GM12875 (cell line): ENCODE measurements around the gene FCMR.
"Not testable (repeated sequence)": the region's sequence is repeated elsewhere in the genome, so short reads cannot be mapped to it uniquely, and the experiment has no call there.

Source experiments
- H3K4me3 ChIP-seq: one replicate; pipeline ENCODE4 v1.5.1; 2011; ENCODE audit warnings: low read depth, low read length, control low read depth
- CTCF ChIP-seq: IDR thresholded peaks from 2 replicates; pipeline ENCODE4 v1.5.1; 2011; ENCODE audit warnings: low read depth, mild to moderate bottlenecking, control low read depth, inconsistent platforms, low read length, moderate library complexity, borderline replicate concordance; ENCODE audit not compliant: insufficient read depth

Gene FCMR

GRCh38 chr1:206863266-206863665 lies 58.5 kb downstream of the FCMR start:
- no peak overlapping the region for H3K4me3 ChIP-seq
- no peak for TF ChIP-seq CTCF

- TF ChIP-seq CTCF: no peak
- no peak overlapping the region for H3K4me3 ChIP-seq
Measured at GRCh38 chr1:206860165-206860564, 61.6 kb downstream of the FCMR start.

GRCh38 chr1:206859082-206859521 lies 62.6 kb downstream of the FCMR start:
- TF ChIP-seq CTCF: no peak
- H3K4me3 ChIP-seq: no peak overlapping the region

GRCh38 chr1:206856674-206857464 lies 64.9 kb downstream of the FCMR start:
- TF ChIP-seq CTCF: peak; percentile 29; the same call in 1 of the 2 replicates
- no peak overlapping the region for H3K4me3 ChIP-seq

- H3K4me3 ChIP-seq: no peak overlapping the region
- no peak for TF ChIP-seq CTCF
Measured at GRCh38 chr1:206855859-206856258, 65.9 kb downstream of the FCMR start.

DNA sequence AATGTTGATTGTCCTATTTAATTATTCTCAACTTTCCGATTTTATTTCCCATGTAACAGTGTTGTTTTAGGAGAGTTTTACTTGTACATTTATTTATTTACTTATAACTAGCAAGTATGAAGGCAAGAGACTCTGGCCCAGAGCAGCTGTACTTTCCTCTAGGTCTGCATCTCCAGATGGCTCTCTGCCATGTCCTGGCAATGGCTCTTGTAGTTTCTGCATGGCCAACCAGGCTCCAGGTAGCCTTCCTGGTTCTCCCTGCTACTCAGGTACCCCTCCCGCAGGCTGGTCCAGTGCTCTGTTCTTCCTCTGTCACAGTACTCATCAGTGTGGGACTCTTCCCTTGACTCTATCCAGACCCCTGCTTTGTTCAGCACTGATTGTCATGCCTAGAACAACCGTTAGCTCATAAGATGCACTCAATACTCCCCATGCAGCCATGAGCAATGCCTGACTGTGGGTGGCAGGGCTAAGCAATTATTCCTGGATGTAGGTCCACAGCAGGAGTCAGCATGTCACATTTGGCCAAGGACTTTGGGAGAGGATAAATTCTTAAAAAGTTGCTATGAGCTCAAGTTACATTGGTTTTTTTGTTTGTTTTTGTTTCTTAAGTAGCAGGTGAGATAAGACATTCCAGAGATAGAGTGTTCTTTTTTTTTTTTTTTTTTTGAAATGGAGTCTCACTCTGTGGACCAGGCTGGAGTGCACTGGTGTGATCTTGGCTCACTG lies 67.2 kb downstream of the FCMR start:
- TF ChIP-seq CTCF: no peak
- no peak overlapping the region for H3K4me3 ChIP-seq

DNA sequence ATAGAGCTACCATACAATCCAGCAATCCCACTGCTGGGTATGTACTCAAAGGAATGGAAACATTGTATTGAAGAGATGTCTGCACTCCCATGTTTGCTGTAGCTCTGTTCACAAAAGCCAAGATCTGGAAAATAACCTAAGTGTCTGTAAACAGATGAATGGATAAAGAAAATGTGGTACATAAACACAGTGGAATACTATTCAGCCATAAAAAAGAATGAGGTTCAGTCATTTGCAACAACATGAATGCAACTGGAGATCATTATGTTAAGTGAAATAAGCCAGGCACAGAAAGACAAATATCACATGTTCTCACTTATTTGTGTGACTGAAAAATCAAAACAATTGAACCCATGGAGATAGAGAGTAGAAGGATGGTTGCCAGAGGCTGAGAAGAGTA lies 68.0 kb downstream of the FCMR start:
- H3K4me3 ChIP-seq: not testable (repeated sequence)
